GM21528 (cell line): ENCODE data around the gene TMTC1.

ENCODE experiments used
- ATAC-seq: cut with Tn5 transposase; IDR thresholded peaks from one replicate; pipeline ENCODE4 v1.9.1; 2021; ENCODE audit warnings: mild to moderate bottlenecking, moderate library complexity; ENCODE audit not compliant: unreplicated experiment, low FRiP score

Gene TMTC1

DNA sequence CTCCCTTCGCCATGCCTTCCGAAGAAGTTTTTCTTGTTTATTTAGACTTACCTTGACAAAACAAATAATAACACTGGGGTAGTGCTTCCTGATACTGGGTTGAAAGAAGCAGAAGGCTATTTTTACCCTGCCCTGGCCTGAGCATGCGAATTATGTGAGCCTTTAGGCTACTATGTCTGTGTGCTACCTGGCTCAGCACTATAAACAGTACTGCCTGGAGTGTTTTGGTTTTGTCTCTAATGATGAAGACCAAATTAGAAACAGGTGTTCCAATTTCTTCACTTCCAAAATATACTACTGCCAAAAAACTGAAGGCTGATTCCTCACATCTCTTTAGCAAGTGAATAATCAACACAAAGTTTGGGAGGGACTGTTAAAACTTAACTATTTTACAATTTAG lies 278.6 kb downstream of the TMTC1 start:
- no peak for ATAC-seq

DNA sequence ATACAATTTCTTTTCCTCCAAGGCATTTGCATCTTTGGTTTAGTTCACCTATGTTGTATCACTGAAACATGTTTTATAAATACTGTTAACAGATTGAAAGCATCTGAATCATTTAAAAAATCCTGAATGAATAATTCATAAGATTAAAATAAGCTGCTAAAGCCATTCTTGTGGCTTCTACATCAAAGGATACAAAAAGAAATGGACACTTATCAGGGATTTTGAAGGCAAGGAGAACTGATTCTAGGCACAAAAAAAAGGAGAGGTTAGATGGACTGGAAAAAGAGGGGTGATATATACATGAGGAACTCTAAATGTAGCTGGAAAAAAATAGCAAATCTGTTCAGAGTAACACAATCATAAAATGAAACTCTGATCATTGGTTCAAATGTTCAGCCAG lies 280.5 kb downstream of the TMTC1 start:
- no peak for ATAC-seq

DNA sequence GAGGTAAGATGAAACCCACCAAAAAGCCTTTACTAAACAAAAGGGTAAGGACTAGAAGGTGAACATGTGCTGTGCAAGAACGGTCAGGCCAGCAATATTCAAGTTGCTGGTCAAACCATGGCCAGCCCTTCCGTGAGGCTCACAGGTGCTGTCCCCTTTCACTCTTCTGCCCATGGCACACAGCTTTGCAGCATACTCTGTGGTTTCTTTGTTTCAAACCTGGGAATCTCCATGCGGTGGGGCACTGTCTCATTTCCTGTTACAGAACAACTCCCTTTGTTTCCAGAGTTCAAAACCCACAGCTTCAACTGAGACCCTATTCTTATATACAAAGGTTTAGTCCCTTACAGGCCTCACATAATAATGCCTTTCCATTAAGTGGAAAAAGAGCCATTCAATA lies 284.5 kb downstream of the TMTC1 start:
- ATAC-seq, result no peak

DNA sequence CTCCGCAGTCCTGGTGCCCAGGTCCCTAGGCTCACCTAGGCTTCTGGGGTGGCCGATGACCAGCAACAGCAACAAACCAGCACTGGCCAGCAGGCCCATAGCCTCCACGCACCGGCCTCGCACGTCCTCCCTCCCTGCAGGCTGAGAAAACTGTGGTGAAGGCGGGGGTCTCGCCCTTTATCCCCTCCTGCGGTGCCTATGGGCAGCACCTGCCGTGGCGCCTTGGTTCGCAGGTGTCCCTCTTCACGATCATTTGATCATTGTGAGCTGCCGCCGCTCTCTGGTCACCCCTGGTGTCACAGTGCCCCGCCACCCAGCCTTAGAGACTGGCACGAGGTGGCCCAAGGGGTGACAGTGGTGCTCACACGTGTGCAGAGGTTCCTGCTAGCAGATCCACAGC lies 286.2 kb downstream of the TMTC1 start, which contains the start of gene OVCH1:
Gene OVCH1, minus strand, starts transcription at position 99 of the 400 bp plus-strand sequence. Its CDS starts 0 bp downstream, at position 99.
- no peak for ATAC-seq

DNA sequence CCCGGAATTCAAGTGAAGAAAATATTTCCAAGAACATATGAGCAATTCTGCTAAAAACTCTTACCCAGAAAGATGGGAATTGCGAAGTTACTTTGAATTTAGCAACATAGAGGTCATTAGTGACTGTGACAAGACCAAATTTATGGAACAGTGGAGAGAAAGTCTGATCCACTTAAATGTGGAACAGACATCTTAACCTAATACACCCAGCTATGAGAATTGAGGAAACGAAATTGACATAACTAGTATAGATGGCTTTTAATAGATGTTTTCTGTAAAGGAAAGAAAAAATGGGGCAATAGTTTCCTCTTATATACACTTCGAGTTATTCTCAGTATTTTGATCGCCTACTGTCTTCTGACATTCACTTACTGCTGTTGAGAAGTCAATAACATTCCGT lies 290.9 kb downstream of the TMTC1 start:
- ATAC-seq, result no peak

DNA sequence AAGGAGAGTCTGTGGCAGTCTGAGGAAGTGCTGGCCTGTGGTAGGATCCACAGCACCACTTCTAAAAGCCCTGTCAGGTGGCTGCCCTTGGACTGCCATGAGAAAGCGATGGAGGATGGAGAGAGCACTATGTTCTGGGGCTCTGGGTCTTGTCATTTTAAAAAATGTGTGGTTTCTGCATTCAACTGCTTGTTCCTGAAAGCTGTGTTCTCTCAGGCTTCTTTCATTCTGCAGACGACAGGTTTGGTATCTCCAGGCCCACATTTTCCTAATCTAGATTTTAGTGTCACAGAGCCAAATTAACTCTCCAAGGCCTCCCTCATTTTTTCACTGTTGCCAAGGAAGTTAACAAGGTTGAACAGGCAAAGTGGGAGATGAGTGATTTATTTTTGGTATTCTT lies 296.8 kb downstream of the TMTC1 start:
- no peak for ATAC-seq

DNA sequence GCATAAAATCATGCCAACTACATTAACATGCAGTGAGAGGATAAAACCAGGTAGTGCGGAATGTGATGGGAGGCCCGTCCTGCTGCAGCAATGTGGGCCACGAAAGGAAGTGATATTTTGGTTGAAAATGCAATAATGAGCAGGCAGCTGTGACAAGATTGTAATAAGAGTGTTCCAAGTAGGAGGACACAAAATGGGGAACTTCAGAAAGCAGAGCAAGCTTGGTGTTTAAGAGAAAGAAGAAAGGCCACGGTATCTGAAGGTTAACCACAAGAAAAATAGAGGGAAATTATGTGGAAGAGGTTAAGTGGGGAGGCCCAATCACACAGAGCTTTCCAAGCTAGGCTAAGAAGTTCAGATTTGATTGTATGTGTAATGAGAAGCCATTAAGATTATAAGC lies 320.5 kb downstream of the TMTC1 start:
- ATAC-seq, result no peak

DNA sequence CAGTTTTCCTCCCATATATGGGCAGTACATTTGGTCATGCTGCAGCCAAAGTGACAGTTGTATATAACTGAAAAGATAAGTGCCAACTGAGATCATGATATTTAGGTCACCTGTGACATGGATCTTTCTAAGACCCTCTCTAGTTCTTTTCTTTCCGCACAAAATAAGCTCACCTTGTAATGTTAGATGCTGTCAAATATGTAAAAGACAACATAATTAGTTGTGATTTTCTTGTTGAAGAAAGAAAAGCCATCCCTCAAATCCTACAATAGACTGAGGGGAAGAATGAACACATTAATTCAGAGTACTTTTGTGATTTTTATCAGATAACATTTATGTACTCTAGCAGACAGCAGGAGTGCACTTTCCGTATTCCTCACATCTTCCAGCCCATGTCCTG lies 323.7 kb downstream of the TMTC1 start:
- ATAC-seq, result no peak

DNA sequence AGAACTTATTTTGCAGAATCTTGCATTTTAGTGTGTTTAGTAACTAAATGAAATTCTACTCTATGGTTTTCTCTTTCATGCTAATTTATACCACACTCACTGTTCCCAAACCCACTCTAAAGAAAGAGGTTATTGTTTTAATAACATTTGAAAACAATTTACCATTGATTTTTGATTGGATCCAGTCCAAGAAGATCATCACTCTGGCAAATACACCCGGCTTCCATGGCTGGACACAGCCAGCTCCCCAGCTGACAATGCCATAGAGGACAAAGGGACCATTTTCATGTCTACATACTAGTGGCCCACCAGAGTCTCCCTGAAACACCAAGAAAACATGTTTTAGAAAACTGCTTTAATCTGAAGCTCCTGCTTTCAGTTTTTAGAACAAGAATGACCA lies 328.7 kb downstream of the TMTC1 start:
- no peak for ATAC-seq

DNA sequence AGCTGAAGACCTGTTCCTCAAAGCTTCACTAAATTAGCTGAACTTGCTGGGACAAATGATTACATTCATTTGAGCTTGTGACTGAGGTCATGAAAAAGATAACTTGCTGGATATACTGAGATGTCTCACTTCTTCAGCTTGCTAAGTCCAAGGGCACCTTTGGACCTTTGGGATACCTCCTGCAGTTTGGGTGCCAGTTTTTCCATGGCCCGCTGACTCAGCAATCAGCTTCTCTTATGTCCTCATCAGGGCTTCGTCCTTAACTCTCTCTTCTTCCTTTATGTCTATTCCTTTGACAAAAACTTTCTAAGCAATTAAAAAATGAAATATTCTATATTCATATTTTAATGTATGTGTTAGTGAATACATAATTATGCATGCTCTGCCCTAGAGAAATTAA lies 331.9 kb downstream of the TMTC1 start:
- no peak for ATAC-seq
